HepG2 (cell line): ENCODE measurements around the gene SLC5A12.

Experiments
- ERF ChIP-seq: IDR thresholded peaks from 2 replicates; pipeline ENCODE4 v1.6.1; 2018; ENCODE audit warnings: missing biosample characterization, missing genetic modification reagents
- FOXK1 ChIP-seq: sonication (generic); formaldehyde crosslinking; IDR thresholded peaks from 2 replicates; pipeline ENCODE4 v1.4.0; 2020; ENCODE audit warnings: low read depth, missing genetic modification reagents, borderline replicate concordance
- KAT7 ChIP-seq: IDR thresholded peaks from 2 replicates; pipeline ENCODE4 v1.6.1; 2018; ENCODE audit warnings: borderline replicate concordance, missing compliant biosample characterization
- MEIS1 ChIP-seq: sonication (generic); formaldehyde crosslinking; IDR thresholded peaks from 2 replicates; pipeline ENCODE4 v1.9.0; 2021; ENCODE audit warnings: mild to moderate bottlenecking, missing genetic modification reagents, moderate library complexity, borderline replicate concordance
- MYC ChIP-seq: sonication (generic); formaldehyde crosslinking; IDR thresholded peaks from 2 replicates; pipeline ENCODE4 v1.9.0; 2021; ENCODE audit warnings: missing genetic modification reagents, borderline replicate concordance
- RXRA ChIP-seq: sonication (generic); formaldehyde crosslinking; IDR thresholded peaks from 2 replicates; pipeline ENCODE4 v1.5.1; 2020; ENCODE audit warnings: missing genetic modification reagents
- ZFP36 ChIP-seq: fragments of 150-350 bp; IDR thresholded peaks from 2 replicates; pipeline ENCODE4 v1.6.1; 2018; ENCODE audit warnings: borderline replicate concordance, low read length, low read depth; ENCODE audit not compliant: partially characterized antibody
- TF ChIP-seq, protein P1 (sequence below): sonication (generic); formaldehyde crosslinking; conservative IDR thresholded peaks from 2 replicates; pipeline ENCODE4 v1.5.0; 2020; ENCODE audit warnings: missing genetic modification reagents
- TF ChIP-seq, protein P2 (sequence below): IDR thresholded peaks from 2 replicates; pipeline ENCODE4 v1.6.1; 2016; ENCODE audit warnings: low read depth, borderline replicate concordance
- TF ChIP-seq, protein P3 (sequence below), 2 experiments: sonication (generic) in 1 of 2; formaldehyde crosslinking in 1 of 2; IDR thresholded peaks; 2 replicates each; pipeline versions ENCODE4 v1.4.0 to v1.6.1; 2018 to 2020; ENCODE audit warnings: missing genetic modification reagents in 2 of 2, borderline replicate concordance in 1 of 2, low read depth in 1 of 2, mild to moderate bottlenecking in 1 of 2, missing biosample characterization in 1 of 2

DNA sequence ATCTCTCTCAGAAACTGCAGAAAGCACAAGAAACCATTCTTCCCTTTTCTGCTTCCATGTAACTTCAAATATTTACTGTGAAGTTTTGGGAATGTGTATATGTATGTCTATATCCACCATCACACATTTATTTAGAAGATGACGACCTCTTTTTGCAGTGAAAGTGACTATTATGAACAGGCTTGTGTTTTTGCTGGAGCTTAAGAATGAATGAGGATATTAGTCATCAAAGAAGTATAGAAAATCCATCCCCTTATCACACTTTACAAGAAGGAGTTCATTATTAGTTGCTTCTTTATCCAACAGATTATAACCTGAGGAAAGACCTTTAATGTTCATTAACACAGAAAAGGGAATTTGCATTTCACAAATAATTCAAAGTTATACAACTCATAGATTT lies 21.1 kb upstream of the SLC5A12 start:
- TF ChIP-seq ZFP36: no peak
- TF ChIP-seq ERF (CRISPR knock-in tag): no peak
- no peak for TF ChIP-seq MYC (CRISPR knock-in tag)
- TF ChIP-seq, protein P1, sequence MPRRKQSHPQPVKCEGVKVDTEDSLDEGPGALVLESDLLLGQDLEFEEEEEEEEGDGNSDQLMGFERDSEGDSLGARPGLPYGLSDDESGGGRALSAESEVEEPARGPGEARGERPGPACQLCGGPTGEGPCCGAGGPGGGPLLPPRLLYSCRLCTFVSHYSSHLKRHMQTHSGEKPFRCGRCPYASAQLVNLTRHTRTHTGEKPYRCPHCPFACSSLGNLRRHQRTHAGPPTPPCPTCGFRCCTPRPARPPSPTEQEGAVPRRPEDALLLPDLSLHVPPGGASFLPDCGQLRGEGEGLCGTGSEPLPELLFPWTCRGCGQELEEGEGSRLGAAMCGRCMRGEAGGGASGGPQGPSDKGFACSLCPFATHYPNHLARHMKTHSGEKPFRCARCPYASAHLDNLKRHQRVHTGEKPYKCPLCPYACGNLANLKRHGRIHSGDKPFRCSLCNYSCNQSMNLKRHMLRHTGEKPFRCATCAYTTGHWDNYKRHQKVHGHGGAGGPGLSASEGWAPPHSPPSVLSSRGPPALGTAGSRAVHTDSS (CRISPR knock-in tag): no peak
- TF ChIP-seq KAT7: no peak
- TF ChIP-seq, protein P2, sequence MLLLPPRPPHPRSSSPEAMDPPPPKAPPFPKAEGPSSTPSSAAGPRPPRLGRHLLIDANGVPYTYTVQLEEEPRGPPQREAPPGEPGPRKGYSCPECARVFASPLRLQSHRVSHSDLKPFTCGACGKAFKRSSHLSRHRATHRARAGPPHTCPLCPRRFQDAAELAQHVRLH (CRISPR knock-in tag): no peak
- TF ChIP-seq RXRA: no peak
- TF ChIP-seq MEIS1: no peak
- TF ChIP-seq, protein P3, sequence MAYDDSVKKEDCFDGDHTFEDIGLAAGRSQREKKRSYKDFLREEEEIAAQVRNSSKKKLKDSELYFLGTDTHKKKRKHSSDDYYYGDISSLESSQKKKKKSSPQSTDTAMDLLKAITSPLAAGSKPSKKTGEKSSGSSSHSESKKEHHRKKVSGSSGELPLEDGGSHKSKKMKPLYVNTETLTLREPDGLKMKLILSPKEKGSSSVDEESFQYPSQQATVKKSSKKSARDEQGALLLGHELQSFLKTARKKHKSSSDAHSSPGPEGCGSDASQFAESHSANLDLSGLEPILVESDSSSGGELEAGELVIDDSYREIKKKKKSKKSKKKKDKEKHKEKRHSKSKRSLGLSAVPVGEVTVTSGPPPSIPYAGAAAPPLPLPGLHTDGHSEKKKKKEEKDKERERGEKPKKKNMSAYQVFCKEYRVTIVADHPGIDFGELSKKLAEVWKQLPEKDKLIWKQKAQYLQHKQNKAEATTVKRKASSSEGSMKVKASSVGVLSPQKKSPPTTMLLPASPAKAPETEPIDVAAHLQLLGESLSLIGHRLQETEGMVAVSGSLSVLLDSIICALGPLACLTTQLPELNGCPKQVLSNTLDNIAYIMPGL (CRISPR knock-in tag; IDR thresholded peaks at IDR 0.05; ENCODE audit: borderline replicate concordance in 1 of 2, low read depth in 1 of 2): no peak
- TF ChIP-seq FOXK1: no peak
